CD1c-positive myeloid dendritic cell (primary cell): Measurements from ENCODE around the gene SYMPK.

Experiments
- DNase-seq: peaks from one replicate; pipeline ENCODE4 v3.0.0-alpha.2; 2016; ENCODE audit errors: extremely low spot score

The SYMPK gene

GRCh38 chr19:45825263-45825605 is 37.7 kb downstream of the SYMPK start:
- DNase-seq, result no peak

- DNase-seq, result no peak
These were observed 38.2 kb downstream of the SYMPK start for GRCh38 chr19:45824531-45825262.

GRCh38 chr19:45824041-45824471 is 38.9 kb downstream of the SYMPK start:
- no peak for DNase-seq

- DNase-seq, result no peak
These were observed 39.8 kb downstream of the SYMPK start for GRCh38 chr19:45823182-45823581.

GRCh38 chr19:45822716-45823115 is 40.2 kb downstream of the SYMPK start:
- no peak for DNase-seq

- no peak for DNase-seq
These were observed 41.4 kb downstream of the SYMPK start for GRCh38 chr19:45821570-45821969.

GRCh38 chr19:45821103-45821521 is 41.8 kb downstream of the SYMPK start:
- no peak for DNase-seq

- DNase-seq, result no peak
These were observed 42.4 kb downstream of the SYMPK start for GRCh38 chr19:45820413-45821102.

- no peak for DNase-seq
These were observed 43.2 kb downstream of the SYMPK start for GRCh38 chr19:45819769-45820168.

- DNase-seq, result no peak
These were observed 45.1 kb downstream of the SYMPK start for GRCh38 chr19:45817725-45818301.

- DNase-seq, result peak; percentile 97
These were observed 45.8 kb downstream of the SYMPK start for GRCh38 chr19:45817010-45817724.

- no peak for DNase-seq
These were observed 46.5 kb downstream of the SYMPK start for GRCh38 chr19:45816236-45817009.

- no peak for DNase-seq
These were observed 47.3 kb downstream of the SYMPK start for GRCh38 chr19:45815481-45816216.

- no peak for DNase-seq
These were observed 48.0 kb downstream of the SYMPK start, which contains the start of gene RSPH6A for GRCh38 chr19:45814851-45815480. TSS of gene RSPH6A (minus strand) at chr19:45815308. CDS start at chr19:45815176, 132 bp downstream.

- DNase-seq, result no peak
These were observed 48.7 kb downstream of the SYMPK start for GRCh38 chr19:45814166-45814780.

- no peak for DNase-seq
These were observed 50.6 kb downstream of the SYMPK start for GRCh38 chr19:45812297-45812696.

- DNase-seq, result peak; percentile 6
These were observed 53.2 kb downstream of the SYMPK start for GRCh38 chr19:45809643-45810159.

GRCh38 chr19:45805719-45806118 is 57.2 kb downstream of the SYMPK start:
- no peak for DNase-seq

- DNase-seq, result no peak
These were observed 58.1 kb downstream of the SYMPK start for GRCh38 chr19:45804959-45805230.
